RCC 7860 (cell line): ENCODE data around the gene ARL3.
A peak's percentile ranks its signal among the peaks of the same experiment; 100 is the strongest.
"Not testable (repeated sequence)": the region's sequence is repeated elsewhere in the genome, so short reads cannot be mapped to it uniquely, and the experiment has no call there.

Experiments
- DNase-seq: peaks from one replicate; pipeline ENCODE4 v3.0.0-alpha.2; 2015; ENCODE audit warnings: low spot score
- FAIRE-seq: peaks from 2 replicates; lab custom pipeline; 2012; peaks lifted over from hg19 to GRCh38; lab: Jason Lieb, UNC

The ARL3 gene, protein sequence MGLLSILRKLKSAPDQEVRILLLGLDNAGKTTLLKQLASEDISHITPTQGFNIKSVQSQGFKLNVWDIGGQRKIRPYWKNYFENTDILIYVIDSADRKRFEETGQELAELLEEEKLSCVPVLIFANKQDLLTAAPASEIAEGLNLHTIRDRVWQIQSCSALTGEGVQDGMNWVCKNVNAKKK

DNA sequence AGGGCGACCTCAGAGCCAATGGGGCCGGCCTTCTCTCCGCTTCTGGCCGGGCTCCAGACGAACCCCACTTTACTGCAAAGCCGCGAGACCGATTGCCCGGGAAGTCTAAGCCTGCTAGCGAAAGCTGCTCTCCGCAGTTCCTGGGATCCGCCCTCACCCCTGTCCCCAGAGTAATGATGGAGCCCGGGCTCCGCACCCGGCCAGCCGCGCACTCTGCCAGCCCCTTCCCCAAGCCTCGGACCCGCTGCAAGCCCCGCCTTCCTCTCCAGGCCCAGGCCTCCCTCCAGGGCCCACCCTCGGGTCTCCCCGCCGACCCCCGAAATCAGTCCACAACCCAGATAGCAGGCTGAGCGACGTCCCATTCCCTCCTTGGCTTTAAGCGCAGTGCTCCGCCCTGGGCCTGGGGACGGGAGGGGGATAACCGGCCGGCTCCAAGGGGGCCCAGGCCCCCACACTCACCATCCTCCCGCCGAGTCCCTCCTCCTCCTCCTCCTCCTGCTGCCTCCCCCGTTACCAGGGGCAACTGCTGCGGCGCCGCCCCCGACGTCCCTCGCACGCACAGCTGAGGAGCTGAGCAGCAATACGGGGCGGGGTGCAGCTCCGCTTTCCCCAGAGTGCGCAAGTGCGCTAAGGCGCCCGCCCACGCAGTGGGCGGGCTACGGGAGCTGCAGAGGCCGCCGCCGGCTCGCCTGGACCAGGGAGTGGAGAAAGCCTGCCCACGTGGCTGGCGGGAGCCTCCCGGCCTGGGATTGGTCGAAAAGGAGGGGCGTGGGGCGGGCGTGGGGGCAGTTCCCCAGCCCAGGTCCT, at the start of gene ARL3:
Gene ARL3, minus strand, starts transcription at position 584 of the 807 bp plus-strand sequence. Its CDS starts 122 bp downstream, at position 462.
- FAIRE-seq, result peak; percentile 72

DNA sequence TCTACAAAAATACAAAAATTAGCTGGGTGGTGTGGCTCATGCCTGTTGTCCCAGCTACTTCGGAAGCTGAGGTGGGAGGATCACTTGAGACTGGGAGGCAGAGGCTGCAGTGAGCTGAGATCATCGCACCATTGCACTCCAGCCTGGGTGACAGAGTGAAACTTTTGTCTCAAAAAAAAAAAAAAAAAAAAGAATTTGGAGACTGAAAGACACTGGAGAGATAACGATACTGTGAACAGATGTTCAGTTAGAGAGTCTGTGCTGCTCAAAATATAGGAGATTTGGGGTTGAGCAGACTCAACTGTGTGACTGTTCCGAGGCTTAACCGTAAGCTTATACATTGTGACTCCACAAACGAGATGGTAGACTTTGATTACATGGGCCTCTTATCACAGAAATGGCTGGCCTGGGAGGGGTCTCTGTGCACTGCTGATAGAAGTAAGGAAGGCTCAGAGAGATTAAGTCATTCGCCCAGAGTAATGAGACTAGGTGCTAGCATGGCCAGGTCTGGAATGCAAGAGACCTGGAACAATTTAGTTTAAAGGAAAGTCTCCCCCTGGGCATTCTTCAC, 48.9 kb upstream of the ARL3 start:
- FAIRE-seq, result no peak
- no peak for DNase-seq

More for the DNA sequence above, at the start of gene ARL3:
- peak; percentile 96 for DNase-seq

DNA sequence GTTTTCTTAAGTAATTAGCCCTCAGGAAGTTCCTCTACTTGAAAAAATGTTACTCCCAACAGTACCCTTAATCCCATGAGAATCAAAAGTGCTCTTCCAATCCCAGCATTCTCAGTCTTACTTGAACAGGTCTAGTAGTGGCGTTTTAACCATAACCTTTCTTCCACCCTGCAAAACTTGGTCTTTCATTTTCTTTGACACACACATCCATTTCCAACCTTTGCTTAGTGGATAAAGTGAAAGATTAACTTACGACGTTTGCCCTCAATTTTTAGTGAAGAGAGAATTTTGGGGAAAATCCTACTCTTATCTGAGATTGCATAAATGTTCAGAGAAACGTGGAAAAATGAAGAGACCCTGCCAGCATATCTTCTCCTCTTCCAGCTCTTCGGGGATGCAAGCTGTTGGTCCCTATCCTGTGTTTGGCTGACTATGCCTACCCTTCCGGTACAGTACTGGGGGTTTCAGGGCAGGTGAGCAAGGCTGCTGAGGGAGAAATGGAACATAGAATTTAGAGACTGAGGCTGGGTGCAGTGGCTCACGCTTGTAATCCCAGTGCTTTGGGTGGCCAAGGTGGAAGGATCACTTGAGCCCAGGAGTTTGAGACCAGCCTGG, 48.3 kb upstream of the ARL3 start:
- DNase-seq (no peak), FAIRE-seq (no peak)

- DNase-seq, result no peak
- FAIRE-seq, result no peak
Measured at GRCh38 chr10:102761981-102762380, 47.8 kb upstream of the ARL3 start.

GRCh38 chr10:102759497-102760210, 45.5 kb upstream of the ARL3 start:
- FAIRE-seq, result no peak
- DNase-seq, result no peak

GRCh38 chr10:102758933-102759262, 44.7 kb upstream of the ARL3 start:
- DNase-seq, result not testable (repeated sequence)
- peak; percentile 70 for FAIRE-seq

DNA sequence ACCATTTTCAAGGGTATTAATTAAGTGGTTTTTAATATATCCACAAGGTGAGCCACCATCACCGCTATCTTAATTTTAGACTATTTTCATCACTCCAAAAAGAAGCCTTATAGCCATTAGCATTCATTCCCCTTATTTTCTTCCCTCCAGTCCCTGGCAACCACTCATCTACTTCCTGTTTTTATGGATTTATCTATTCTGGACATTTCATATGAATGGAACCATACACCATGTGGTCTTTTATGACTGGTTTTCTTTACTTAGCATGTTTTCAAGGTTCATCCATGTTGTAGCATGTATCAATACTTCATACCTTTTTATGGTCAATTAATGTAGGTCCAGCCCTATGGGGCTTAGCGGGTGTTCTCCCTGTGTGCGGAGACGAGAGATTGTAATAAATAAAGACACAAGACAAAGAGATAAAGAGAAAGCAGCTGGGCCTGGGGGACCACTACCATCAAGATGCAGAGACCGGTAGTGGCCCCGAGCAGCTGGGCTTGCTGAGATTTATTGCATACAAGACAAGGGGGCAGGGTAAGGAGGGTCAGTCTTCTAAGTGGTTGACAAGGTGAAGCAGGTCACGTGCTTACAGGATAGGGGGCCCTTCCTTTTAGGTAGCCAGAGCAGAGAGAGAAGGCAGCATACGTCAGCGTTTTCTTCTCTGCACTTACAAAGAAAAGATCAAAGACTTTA, 44.2 kb upstream of the ARL3 start:
- FAIRE-seq (no peak), DNase-seq (no peak)

DNA sequence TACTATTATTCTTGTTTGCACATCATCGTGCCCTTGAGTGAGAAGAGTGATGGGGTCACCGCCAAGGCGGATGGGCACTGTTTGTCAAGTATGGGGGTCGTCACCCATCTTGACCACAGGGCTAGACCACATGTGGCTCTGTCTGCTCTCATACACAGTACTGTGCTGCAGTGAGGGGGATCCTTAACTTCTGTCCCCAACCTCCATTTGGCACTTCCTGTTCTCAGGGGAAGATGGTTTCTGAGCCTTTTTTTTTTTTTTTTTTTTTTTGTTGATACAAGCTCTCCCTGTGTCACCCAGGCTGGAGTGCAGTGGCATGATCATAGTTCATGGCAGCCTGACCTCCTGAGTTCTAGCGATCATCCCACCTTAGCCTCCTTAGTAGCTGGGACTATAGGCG, 43.1 kb upstream of the ARL3 start:
- DNase-seq (no peak), FAIRE-seq (no peak)

- DNase-seq (no peak), FAIRE-seq (no peak)
Measured at GRCh38 chr10:102753718-102754117, 39.5 kb upstream of the ARL3 start.

- DNase-seq (no peak), FAIRE-seq (no peak)
Measured at GRCh38 chr10:102752934-102753664, 38.9 kb upstream of the ARL3 start.

- FAIRE-seq (no peak), DNase-seq (no peak)
Measured at GRCh38 chr10:102752266-102752930, 38.2 kb upstream of the ARL3 start.

DNA sequence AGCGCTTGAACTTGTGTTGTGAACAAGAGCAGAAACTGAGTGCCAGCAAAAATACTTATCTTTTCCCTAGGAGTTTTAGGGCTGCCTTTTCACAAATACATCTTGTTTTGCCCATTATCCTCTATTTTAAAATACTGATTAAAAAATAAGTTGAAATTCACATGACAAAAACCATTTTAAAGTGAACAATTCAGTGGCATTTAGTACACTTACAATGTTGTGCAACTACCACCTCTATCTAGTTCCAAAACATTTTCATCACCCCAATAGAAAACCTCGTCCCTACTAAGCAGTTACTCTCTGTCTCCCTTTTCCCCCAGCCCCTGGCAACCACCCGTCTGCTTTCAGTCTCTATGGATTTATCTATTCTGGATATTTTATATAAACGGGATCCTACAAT, 31.0 kb upstream of the ARL3 start:
- no peak for FAIRE-seq
- no peak for DNase-seq

- no peak for DNase-seq
Measured at GRCh38 chr10:102744374-102745051, 30.3 kb upstream of the ARL3 start.

DNA sequence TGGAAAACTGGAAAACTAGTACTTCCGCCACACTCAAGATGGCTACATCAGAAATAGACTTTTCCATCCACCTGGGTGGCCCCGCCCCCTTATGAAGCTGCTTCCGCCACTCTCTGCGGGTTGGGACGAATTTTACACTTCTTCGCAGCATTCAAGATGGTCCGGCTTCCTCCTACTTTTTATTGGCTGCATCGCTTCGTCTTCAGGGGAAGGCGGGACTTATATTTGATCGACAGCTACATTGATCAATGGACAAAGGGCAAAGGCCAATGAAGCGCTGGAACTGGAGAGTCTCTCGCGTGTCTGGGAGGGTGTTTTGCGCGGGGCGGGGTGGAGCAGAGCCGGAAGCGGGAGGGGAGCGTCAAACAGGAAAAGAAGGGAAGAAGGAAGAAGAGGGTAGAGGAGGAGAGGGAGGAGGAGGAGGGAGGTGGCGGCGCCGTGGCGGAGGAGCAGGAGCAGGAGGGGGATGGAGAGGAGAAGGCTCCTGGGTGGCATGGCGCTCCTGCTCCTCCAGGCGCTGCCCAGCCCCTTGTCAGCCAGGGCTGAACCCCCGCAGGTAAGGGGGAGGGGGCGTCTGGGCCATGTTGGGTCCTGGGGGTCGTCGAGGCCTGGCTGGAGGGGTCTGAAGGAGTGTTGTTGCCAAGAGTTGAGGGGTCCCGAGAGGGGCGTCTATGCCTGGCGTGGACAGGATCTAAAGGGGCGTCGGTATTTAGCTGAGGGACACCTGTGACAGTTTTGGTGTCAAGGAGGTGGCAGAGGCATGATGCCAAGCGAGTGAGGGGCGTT, 29.6 kb upstream of the ARL3 start, which contains the start of gene WBP1L:
Gene WBP1L, plus strand, starts transcription at position 361 of the 786 bp plus-strand sequence. Its CDS starts 106 bp downstream, at position 467.
- peak; percentile 99 for DNase-seq
- peak; percentile 97 for FAIRE-seq

More at GRCh38 chr10:102744374-102745051, 30.3 kb upstream of the ARL3 start:
- FAIRE-seq, result no peak

GRCh38 chr10:102743078-102743587, 28.9 kb upstream of the ARL3 start:
- DNase-seq (no peak), FAIRE-seq (no peak)

DNA sequence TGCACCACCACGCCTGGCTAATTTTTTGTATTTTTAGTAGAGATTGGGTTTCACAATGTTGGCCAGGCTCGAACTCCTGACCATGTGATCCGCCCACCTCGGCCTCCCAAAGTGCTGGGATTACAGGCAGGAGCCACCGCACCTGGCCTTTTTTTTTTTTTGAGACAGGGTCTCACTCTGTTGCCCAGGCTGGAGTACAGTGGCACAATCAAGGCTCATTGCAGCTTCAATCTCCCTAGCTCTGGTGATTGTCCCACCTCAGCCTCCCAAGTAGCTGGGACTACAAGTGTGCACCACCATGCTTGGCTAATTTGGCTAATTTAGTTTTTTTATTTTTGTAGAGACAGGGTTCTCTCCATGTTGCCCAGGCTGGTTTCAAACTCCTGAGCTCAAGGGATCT, 28.1 kb upstream of the ARL3 start:
- not testable (repeated sequence) for FAIRE-seq, DNase-seq

DNA sequence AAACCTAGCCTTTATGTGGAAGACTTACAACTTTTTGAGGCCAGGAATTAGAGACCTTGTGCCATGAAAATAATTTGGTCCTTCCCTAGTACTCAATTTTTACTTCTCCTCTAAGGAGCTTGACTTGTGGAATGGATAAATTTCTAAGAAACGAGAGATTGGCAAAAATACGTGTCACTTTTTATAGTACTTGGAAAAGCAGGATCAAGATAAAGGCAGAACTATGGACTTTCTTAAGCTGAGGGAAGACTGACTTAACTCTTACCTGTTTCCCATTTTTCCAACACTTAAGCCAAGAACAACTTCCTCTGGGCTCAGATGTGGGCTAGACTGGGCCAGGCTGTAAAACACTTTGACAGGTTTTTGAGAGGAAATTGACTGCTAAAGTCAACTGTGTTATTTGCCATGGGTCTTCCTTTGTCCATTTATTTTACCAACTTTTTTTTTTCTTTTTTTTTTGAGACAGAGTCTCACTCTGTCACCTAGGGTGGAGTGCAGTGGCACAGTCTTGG, 27.6 kb upstream of the ARL3 start:
- FAIRE-seq (no peak), DNase-seq (no peak)
